ENCODE measurements around the gene DBX1. TPM values are rescaled to one million over a fixed set of nuclear protein-coding genes. Genes with fewer than 3 reads are reported as not detected.

The DBX1 gene
- total and polyA plus RNA-seq, 2 of the 13 experiments (the other 11 are each of a cell fraction or from before 2014, with no cell fraction given): not detected

DNA sequence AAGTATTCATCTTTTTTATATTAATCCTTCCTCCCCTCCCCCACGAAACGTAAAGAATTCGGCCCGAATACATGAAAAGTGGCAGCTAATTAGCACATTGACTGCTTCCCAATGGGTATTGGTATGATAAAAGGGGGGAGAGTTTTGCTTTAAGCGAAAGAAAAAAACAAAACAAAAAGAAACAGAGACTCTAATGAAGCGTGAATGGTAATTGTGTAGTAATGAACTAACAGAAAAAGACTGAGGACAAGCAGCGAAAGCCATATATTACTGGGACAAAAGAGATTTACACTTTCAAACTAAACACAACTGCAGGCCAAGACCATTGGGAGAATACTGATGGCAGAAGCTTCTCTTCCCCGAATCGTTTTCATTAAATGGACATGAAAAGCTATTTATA lies 2.5 kb downstream of the DBX1 start (continued):
- TF ChIP-seq ZNF337 (CRISPR knock-in tag; IDR thresholded peaks at IDR 0.05; ENCODE audit: borderline replicate concordance, low read depth) (no peak), ZNF703 (CRISPR knock-in tag; IDR thresholded peaks at IDR 0.05; ENCODE audit: borderline replicate concordance) (no peak)

DNA sequence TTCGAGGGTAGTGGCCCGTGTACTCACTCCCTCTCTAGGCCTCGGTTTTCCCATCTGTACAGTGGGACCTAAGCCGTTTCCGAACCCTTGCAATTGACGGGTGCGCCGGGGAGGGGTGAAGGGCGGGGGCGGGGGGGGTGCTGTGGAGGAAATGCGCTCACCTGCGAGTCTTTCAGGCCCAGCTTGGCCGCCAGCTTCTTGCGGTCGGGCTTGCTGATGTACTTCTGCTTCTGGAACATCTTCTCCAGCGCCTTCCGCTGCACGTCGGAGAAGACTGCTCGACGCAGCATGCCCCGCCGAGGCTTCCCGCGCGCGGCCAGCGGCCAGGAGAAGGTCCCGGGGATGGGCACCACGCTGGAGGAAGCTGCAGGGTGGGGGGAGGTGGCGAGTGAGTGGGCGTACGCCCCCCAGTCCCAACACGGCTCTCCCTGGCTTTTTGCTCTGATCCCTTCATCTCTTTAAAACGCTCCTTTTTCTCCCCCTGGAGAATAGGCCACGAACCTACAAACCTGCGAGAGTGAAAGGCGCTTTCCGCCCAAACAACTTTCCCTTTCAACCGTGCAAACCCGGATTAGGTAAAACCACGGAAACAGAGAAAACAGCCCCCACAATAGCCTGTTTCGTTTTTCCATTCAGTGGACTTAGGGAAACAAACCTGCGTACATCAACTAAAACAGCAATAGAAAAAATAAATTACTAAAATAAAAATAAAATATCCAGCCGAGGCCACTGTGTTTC lies 3.2 kb downstream of the DBX1 start:
- intact Hi-C loops (cut with micrococcal nuclease; ENCODE audit: unreplicated experiment): no loop called here
- Histone ChIP-seq H3K4me2 (ENCODE audit: low read depth, low read length) (peak overlapping the region; percentile 49; the same call in 1 of the 2 replicates), H3K27ac (ENCODE audit: extremely low read length, insufficient read depth, low read length) (no peak overlapping the region), H3K4me3 (replicated peaks in 1 of 3; ENCODE audit: insufficient read depth in 1 of 3, low read depth in 2 of 3, low read length in 3 of 3) (peak overlapping the region in 1 of 3 experiments; percentile 46; a peak in 1 of 6 replicates), H3K36me3 (replicated peaks in 1 of 2; ENCODE audit: control insufficient read depth in 1 of 2, insufficient read depth in 2 of 2, low read length in 2 of 2) (no peaks in the 10 kb centered on the region), H3K27me3 (ENCODE audit: control insufficient read depth in 1 of 2, insufficient read depth in 2 of 2, low read length in 2 of 2) (peaks cover 9 to 75% of the 10 kb centered on the region in 2 experiments), H2AFZ (ENCODE audit: low read length) (no peak overlapping the region), H3K9me3 (ENCODE audit: low read length) (no peaks in the 10 kb centered on the region), H3K4me1 (ENCODE audit: insufficient read depth, low read length) (no peaks in the 10 kb centered on the region), H4K20me1 (ENCODE audit: insufficient read depth, low read length) (no peaks in the 10 kb centered on the region), H3K9ac (ENCODE audit: insufficient read depth, low read depth, low read length) (no peak overlapping the region), H3K79me2 (ENCODE audit: insufficient read depth, low read length) (no peaks in the 10 kb centered on the region)
- WGBS (ENCODE audit: low lambda C conversion rate): 25% methylated on average over 14 of the region's 45 CpGs
- DNase-seq (ENCODE audit: low spot score) (no peak), FAIRE-seq (no peak), ATAC-seq (no peak)
- CTCF ChIA-PET (ENCODE audit: low intra/inter-chr PET ratio, low total read pairs): no interaction called here
- BruUV-seq (replicated peaks): no TSS peak
- POLR2A ChIA-PET: no interaction called here
- in situ Hi-C loops (cut with HindIII; ENCODE audit: extremely low pct_ligation_motif_present, low pct_unique_long_range_greater_than_20kb): no loop called here
- TF ChIP-seq ZNF543 (CRISPR knock-in tag; IDR thresholded peaks at IDR 0.05) (no peak), MAF1 (CRISPR knock-in tag; IDR thresholded peaks at IDR 0.05; ENCODE audit: borderline replicate concordance) (no peak), HNF4A (CRISPR knock-in tag; IDR thresholded peaks at IDR 0.05) (no peak), ZNF629 (CRISPR knock-in tag; conservative IDR thresholded peaks at IDR 0.05) (peak; percentile 58), ZNF30 (CRISPR knock-in tag; IDR thresholded peaks at IDR 0.05) (no peak), JARID2 (CRISPR knock-in tag; IDR thresholded peaks at IDR 0.05; ENCODE audit: insufficient replicate concordance) (no peak)

Data from HepG2 (cell line).